ENCODE data around the gene ACOX3. TPM values are rescaled to one million over a fixed set of nuclear protein-coding genes. Genes with fewer than 3 reads are reported as not detected.
"Not testable (repeated sequence)": the region's sequence is repeated elsewhere in the genome, so short reads cannot be mapped to it uniquely, and the experiment has no call there.

Gene ACOX3
- total RNA-seq, 1 donor from 2014 or later: 46.9 TPM

DNA sequence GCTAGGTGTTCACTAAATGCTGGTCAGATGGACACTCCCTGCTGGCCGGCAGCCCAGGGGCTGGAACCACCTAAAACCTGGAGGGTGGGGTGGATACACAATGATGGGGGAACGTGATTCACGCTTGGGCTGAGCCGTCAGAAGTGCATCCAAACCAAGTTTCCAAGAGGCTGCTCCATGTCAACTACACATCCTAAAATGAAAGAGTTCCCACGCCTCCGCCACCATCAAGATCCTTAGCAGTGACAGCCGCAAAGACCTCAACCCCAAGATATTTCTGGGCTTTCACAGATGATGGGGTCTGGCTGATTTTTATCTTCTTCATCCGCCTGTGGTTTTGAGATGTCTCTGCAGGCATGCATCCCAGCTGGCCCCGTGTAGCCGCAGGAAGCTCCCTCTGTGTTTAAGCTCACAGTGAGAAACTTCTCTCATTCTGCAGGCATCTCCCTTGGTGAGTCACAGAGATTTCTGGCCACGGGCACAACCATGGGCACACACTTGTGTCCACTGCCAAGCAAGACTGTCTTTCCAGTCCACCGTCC lies 86.5 kb downstream of the ACOX3 start:
- DNase-seq (ENCODE audit: low spot score): no peak

DNA sequence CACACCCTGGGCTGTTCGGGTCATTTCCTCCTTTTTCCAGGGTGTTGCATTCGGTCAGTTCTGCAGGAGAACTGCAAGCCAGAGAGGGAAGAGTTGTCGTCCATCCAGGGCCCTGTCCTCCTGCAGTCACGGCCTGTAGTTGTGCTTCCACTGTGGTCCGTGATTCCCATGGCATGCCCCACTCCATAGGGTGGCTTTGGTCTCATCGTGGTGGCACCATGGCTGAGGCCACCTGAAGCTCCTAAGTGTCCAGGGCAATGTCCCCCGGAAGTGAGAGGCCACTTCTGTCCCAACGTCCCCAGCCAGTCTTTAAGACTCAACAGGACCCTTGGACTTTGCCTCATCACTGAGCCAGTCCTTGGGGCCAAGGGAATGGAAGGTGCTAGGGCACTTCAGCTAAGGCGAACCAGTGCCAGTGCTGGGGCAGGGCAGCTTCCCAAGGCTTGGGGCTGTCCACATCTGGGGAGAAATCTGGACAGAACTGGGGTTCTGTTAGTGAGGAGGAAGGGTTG lies 87.3 kb downstream of the ACOX3 start:
- DNase-seq (ENCODE audit: low spot score): no peak

DNA sequence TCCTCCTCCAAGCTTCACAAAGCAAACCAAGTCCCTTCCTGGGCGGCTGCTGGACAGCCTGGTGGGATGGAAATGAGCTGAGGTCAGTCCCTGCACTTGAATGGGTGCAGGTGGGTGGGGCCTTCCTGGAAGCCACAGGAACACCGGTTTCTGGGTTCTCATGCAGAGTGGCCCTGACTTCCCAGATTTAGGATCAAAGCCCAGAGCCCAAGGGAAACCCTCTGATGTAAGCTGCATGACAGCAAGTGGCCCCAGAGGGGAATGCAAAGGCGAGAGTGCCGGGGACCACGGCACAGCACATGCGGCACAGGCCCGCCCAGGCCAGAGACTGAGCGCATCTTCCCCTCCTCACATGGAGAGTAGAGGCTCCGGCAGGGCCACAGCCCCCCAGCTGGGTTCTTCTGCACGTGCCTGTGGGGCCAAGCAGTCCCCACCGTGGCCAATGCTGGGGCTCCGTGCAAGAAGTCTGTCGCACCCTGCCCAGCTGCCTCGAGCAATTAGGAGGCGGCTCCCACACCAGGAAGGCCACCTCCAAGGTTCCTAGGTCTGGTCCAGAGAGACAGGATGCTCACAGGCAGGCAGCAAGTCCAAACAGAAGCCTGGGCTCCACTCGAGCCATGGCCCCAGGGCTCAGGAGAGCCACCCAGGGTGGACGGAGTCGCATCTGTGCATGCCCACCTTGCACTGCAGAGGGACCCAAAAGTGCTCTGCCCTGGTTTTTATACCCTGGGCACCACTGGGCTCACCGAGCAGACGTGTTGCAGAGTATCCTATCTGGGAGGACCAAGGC lies 88.0 kb downstream of the ACOX3 start:
- no peak for DNase-seq (ENCODE audit: low spot score)

DNA sequence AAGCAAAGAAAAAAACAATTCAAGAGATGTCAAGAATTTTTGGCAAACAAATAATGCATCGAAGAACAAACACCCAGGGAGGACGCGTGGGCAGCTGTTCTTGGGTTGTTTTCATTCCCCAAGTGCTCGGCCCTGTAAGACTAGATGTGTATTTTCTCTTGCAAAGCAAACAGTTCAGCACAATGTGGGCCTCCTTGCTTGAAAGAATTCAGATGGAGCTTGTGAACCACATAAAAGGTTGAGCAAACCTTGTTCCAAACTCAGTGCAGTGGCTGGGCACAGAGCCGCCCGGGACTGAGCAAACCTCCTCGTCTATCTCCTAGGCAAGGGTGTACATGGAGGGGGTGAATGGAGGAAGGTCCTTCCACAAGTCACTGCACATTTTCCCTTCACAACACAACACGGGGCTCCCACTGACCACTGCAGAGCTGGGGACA lies 88.6 kb downstream of the ACOX3 start:
- no peak for DNase-seq (ENCODE audit: low spot score)

DNA sequence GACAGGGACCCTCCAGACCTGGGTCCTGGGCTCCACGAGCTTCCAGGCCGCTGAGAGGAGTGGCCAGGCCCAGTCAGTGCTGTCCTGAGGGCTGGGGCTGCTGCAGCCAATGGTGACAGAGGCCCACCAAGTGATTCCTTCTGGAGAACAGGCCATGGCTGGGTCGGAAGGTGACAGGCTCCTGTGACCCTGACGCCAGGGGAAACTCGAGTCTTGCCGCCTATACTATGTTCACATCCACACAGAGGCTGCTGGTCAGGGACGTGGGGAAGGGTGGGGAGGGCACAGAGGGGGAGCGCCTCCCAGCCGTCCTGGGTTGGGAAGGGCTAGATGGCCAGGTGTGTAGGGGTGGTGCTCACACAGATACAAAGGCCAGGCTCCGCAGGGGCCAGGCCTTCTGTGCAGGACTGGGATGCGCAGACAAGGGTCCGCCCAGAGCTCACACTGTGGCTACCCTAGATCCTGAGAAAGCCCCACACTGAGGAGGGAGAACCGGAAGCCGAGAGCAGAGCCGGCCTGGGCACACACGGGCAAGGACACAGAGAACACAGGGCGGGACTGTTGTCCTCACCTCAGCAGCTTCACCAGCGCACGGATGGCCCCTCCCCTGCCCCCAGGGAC lies 89.6 kb downstream of the ACOX3 start:
- no peak for DNase-seq (ENCODE audit: low spot score)

DNA sequence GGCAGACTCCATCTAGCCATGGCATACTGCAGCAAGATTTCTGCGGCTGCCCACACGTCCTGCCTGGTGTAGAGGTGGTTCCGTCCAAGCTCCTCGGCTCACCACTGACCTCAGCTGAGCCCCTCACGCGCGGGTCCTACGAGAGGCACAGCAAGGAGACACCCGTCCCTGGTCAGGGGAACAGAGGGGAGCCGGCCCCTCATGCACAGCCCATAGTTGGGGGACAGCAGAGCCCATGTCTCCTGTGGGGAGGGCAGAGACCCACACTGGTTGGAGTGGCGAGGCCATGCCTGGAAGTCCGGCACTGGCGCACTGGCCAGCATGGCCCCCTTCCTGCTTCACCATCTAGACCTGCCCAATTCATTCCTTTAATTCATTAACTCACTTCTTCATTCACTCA lies 90.2 kb downstream of the ACOX3 start:
- DNase-seq (ENCODE audit: low spot score): no peak

DNA sequence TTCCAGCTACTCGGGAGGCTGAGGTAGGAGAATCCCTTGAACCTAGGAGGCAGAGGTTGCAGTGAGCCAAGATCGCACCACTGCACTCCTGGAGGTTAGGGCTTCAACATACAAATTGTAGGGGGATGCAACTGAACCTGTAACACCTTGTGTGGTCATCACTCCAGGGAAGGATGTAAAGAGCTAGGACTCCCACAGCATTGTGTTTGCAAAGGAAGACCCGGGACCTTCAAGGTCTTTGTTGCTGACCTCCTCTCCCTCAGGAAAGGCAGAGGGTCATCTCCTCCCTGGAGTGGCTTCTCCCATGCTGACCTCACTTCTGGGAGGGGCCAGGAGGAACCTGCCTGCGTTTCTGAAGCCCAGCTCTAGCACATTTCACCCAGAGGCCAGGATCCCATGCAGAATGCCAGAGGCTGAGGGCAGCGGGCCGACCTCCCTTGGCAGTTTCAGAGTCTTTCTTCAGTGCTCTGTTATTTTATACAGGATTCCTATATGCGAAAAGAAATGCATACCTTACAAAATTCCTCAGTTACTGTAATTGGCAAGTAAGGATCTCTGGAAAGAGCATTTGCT lies 90.8 kb downstream of the ACOX3 start:
- no peak for DNase-seq (ENCODE audit: low spot score)

DNA sequence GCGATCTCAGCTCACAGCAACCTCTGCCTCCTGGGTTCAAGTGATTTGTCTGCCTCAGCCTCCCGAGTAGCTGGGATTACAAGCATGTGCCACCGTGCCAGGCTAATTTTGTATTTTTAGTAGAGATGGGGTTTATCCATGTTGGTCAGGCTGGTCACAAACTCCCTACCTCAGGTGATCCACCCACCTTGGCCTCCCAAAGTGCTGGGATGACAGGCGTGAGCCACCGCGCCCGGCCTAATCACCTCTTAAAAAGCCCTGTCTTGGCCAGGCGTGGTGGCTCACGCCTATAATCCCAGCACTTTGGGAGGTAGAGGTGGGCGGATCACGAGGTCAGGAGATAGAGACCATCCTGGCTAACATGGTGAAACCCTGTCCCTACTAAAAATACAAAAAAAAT lies 91.3 kb downstream of the ACOX3 start:
- DNase-seq (ENCODE audit: low spot score): not testable (repeated sequence)

DNA sequence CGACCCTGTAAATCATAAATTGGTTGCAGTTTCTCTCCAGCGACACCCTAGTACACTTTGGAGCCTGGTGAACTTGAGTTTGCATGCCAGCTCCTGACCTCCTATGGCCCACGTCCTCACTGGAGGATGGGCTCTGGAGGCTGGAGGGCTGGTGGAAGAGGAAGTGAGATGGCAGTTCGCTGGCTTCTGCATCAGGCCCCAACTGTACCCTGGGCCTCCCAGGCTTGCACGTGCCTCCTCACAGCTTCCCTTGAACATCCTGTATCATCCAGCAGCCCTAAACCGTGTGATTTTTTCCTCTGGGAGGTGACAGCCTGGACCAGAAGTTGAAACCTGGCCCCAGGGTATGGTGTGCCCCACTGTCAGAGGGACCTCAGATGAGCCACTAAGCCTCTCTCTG lies 92.5 kb downstream of the ACOX3 start:
- no peak for DNase-seq (ENCODE audit: low spot score)

DNA sequence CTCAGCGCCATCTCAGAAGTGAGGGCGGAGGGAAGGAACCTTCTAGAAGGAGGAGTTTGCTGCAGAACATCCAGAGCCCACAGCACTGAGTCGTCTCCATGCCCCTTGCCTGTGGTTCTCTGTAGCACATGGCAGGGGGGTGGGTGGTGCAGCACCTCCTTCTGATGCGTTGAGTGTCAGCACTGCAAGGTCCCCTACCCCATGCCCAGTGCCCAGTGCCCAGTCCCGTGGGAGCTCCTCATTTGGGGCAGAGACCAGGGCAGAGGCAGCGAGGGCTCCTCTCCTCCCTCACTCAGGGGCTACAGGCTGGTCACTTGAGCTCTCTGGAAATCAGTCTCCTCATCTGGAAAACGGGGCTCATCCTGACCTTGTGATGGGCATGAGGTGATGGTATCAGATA lies 92.9 kb downstream of the ACOX3 start:
- DNase-seq (ENCODE audit: low spot score): no peak

DNA sequence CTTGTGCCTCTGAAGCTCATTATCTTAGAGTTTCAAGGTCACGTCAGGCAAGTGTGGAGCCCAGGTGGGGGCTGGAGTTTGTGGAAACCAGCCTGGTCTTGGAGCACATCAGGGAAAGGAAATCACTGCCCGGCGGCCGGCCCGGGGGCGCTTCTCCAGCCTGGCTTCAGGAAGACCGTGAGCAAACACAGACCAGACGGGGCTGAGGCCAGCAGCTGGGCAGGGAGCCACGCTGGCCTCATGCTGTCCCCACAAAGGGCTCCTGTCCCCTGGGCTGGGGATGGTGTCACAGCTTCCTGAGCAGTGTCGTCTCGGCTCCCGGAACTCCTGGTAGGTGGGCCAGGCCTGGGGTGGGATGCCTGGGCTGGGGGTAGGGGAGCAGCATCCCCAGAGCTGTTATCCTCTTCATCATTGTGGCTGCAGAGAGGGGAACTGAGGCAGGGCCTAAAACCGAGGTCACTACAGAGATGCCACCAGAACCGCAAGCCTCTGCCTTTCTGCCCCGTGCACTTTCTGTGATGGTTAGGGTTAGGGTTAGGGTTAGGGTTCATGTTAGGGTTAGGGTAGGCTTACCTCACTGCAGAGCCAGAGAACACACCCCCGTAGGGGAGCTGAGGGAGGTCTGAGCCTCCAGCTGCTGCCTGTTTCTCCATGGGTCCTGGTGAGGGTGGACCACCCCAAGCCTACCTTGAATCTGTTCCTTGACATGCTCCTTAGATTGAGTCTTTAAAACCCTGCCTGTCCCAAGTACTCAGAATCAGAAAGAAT lies 93.5 kb downstream of the ACOX3 start:
- no peak for DNase-seq (ENCODE audit: low spot score)

DNA sequence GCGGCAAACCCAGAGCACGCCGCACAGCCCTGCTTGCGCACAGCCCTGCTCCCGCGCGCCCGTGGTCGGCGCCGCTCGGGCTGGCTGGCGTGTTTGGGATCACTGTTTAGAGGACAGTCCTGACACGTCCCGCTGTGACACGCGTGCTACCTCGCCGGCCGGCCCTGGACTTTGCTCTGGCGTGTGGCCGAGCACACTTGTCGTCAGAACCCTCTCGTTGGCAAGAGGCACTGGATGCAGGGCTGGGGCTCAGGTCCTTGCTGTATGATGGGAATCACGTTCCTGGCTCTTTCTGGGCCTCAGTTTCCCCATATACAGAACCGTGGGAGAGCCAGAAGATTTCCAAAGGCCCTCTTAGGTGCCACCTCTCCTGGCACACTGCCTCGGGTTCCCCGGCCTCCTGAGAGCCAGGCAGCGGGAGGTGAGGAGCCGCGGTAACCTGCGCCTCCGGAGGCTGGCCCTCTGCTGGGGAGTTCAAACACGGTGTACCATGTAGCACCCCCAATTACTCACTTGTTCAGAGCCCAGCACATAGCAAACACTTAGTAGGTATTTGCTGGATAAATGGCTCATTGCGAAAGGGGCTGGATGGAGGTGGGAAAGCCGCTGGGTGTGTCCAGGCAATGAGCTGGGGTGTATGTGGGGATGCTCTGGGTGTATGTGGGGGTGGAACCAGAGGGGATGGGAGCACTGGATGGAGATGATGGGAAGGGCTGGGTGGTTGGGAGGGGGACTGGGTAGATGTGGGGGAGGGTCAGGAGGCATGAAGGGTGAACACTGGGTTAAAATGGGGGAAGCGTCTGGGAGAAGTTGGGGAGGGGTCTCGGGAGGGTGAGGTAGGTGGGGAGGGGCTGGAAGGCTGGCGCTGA lies 94.3 kb downstream of the ACOX3 start:
- DNase-seq (ENCODE audit: low spot score): no peak

DNA sequence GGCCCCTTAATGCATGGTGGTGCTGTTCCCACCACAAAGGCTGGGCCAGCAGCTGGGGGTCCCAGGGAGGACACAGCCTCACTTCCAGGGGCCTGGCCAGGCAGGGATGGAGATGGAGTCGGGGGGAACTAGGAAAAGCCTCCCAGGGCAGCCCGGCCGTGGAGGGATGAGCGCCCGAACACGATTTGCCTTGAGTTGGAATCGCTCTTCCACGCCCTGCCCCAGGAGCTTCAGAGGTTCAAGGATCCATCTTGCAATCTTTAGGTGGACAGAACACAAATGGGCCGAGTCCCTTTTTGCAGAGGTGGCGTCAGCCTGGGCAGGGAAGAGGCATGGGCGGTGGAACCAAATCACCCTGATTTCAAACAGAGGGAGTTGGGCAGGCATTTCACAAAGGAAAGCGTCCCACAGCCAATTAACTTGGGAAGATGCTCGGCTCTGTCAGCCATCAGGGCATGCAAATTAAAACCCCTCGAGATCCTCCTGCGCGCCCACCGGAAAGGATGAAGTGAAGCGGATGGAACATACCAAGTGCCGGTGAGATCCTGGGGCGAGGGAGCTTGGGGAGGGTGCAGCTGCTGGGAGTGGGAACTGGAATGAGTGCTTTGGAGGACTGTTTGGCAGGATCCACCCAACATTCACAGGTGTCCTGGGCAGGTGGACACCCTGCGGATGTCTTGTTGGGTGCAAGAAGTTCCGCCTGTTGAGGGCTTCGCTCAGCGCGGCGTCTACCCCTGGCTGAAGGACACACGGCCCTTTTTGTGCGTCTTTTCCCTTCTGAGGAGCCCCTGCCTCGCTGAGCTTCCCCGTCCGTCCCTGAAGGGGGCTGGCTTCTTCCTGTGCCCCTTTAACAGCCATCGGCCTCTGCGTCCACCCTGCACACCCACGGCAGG lies 95.2 kb downstream of the ACOX3 start:
- DNase-seq (ENCODE audit: low spot score): no peak

DNA sequence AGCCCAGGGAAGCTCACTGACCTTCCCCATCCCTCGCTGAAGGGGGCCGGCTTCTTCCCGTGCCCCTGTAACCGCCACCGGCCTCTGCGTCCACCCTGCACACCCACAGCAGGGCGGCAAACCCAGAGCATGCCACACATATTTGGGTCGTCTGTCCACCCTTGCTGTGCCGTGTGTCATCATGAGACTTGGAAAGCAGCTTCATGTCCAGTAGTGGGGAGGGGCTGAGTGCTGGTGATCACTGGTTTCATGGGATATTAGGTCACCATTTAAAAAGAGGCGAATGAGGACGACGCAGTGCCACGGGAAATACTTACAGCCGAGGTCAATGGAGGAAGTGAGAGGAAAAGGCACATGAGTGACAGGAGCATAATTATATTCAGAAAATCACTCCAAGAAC lies 96.1 kb downstream of the ACOX3 start:
- DNase-seq (ENCODE audit: low spot score): no peak

DNA sequence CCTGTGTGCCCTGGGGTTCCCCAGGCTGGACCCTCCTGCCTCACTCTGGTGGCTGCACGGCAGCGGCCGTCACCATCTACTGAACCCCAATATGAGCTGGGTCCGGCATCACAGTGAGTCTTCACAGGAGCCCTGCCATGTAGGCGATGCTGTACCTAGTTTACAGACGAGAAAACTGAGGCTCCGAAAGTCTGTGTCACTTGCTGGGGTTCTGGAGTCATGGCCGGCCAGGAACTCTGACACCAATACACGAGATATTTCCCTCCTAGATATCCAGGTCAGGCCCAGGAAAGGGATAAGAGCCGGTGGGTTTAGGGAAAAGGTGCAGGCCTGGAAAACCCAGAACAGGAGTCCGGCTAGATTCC lies 96.6 kb downstream of the ACOX3 start:
- DNase-seq (ENCODE audit: low spot score): no peak

DNA sequence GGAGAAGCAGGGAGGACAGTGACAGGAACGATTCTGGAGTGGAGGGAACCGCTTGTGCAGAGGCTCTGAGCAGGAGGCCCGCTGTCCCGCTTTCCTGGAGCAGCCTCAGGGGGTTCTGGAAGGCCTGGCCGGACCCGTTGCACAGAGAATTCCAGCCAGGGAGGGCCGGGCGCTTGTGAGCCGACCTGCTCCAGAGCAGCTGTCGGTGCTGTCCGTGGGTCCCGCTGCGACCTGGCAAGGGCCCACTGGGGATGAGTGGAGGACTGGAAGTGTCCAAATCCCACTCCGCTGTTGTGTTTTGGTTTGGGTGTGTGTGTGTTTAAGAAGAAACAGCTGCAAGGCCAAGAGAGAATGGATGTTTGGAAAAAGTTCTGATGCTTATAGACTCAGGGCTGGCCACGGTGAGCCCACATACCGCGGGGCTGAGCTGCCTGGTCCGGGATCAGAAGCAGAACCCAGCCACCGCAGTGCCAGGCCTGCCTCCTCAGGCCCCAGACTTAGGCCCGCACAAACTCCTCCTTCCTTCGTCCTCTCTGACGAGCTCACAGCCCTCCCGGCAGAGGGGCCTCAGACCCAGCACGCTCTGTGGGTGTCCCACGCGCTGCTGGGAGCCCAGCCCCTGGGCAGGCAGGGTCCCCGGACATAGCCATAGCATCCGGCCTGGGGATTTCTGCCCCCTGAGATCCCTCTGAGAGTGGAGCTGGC lies 97.1 kb downstream of the ACOX3 start:
- no peak for DNase-seq (ENCODE audit: low spot score)

DNA sequence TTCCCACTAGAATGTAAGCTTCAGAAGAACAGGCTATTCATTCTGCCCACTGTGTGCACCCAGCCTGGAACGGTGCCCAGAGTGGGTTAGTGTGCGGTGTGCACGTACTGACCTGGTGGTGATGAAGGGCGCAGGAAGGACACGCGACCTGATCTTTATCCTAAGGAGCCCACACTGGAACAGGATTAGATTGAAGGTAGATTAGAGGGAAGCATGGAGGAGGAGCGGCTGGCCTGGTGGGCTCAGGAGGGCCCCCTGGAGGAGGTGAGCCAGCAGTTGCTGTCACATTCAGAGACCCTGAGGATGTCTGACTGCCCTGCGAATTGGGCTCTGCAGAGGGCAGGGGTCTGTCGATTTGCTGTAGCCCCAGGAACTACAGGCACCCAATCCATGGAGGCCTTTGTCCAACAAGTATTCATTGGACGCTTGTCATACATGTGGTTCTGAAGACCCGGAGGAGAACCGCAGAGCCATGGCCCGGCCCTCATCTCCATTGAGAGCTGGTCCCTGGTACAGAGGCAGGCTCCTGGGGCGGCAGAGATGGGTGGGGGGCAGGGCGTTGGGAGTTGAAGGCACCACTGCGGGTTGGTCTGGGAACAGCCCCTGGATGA lies 97.8 kb downstream of the ACOX3 start:
- no peak for DNase-seq (ENCODE audit: low spot score)

DNA sequence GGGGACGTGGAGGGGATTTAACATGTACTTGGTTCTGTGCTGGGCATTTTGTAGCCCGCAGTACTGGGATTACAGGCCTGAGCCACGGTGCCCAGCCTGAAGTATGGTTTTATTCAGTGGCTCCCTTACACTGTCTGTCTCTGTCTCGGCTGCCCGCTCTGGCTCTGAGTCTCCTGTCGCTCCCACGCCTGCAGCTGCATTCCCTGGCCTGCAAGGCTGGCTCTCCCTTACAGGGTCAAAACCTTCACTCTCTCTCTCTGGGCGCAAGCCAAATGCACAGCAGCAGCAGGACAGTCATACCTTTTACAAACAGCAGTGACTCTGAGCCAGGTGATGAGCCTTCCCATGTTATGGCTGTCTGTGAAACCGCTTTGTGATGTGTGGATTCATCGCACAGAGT lies 98.8 kb downstream of the ACOX3 start:
- DNase-seq (ENCODE audit: low spot score): no peak

DNA sequence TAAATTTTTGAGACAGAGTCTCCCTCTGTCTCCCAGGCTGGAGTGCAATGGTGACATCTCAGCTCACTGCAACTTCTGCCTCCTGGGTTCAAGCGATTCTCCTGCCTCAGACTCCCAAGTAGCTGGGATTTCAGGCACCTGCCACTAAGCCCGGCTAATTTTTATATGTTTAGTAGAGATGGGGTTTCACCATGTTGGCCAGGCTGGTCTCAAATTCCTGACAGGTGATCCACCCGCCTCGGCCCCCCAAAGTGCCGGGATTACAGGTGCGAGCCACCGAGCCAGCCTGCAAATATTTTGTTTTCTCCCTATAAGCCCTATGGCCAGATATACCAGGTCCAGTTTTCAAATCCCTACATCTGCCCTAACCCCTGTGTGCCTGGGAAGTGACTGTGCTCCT lies 99.2 kb downstream of the ACOX3 start:
- not testable (repeated sequence) for DNase-seq (ENCODE audit: low spot score)

Data from umbilical cord (tissue), 2 donors.